ENCODE data around the gene SAP30BP.

DNA sequence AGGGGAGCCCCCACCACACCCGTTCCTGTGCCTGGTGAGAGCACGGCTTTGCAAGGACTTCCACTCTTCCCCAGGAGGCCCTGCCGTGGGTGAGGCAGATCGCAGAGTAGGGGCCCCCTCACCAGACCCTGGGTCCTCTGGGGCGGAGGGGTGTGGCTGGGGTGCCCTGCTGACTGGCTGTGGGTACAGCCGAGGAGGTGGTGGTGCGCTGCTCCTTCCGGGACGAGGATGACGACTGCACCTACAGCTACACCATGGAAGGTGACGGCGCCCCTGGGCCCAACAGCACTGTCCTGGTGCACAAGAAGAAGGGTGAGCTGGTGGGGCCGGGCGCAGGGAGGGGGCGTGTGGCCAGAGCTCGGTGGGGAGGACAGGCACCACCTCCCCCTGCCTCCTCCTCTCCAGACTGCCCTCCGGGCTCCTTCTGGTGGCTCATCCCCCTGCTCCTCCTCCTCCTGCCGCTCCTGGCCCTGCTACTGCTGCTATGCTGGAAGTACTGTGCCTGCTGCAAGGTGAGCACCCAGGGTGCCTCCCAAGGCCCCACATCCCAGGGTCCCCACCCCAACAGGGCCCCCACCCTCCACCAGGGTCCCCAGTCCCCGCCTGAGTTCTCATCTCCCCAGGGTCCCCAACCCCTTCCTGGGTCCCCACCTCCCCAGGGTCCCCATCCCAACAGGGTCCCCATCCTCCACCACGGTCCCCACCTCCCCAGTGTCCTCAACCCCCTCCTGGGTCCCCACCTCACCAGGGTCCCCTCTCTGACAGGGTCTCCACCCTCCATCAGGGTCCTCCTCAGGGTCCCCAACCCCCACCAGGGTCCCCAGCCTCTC lies 70.2 kb downstream of the SAP30BP start:
- TF ChIP-seq, protein P1, sequence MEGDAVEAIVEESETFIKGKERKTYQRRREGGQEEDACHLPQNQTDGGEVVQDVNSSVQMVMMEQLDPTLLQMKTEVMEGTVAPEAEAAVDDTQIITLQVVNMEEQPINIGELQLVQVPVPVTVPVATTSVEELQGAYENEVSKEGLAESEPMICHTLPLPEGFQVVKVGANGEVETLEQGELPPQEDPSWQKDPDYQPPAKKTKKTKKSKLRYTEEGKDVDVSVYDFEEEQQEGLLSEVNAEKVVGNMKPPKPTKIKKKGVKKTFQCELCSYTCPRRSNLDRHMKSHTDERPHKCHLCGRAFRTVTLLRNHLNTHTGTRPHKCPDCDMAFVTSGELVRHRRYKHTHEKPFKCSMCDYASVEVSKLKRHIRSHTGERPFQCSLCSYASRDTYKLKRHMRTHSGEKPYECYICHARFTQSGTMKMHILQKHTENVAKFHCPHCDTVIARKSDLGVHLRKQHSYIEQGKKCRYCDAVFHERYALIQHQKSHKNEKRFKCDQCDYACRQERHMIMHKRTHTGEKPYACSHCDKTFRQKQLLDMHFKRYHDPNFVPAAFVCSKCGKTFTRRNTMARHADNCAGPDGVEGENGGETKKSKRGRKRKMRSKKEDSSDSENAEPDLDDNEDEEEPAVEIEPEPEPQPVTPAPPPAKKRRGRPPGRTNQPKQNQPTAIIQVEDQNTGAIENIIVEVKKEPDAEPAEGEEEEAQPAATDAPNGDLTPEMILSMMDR (IDR thresholded peaks at IDR 0.05; ENCODE audit: low read depth, low read length, poor library complexity, severe bottlenecking) = no peak
- TF ChIP-seq EZH2phosphoT487 (IDR thresholded peaks at IDR 0.05; ENCODE audit: borderline replicate concordance, low read length) = no peak
